Measurements from ENCODE around the gene SUB1. TPM values are rescaled to one million over a fixed set of nuclear protein-coding genes. Genes with fewer than 3 reads are reported as not detected.
A peak's percentile ranks its signal among the peaks of the same experiment; 100 is the strongest.

Gene SUB1
- total RNA-seq, 1 donor from 2014 or later = 235 TPM

GRCh38 chr5:32583582-32584232 is 1.6 kb upstream of the SUB1 start:
- no peak overlapping the region for H3K27ac ChIP-seq (ENCODE audit: low read depth, low read length)

GRCh38 chr5:32584646-32585045 is 711 bp upstream of the SUB1 start:
- no peaks in the 10 kb centered on the region for H3K36me3 Mint-ChIP-seq (ENCODE audit: low read depth, unreplicated experiment)
- peak overlapping the region; percentile 84 for H3K4me2 ChIP-seq (ENCODE audit: low read length)
- TF ChIP-seq EZH2 (IDR thresholded peaks at IDR 0.05; ENCODE audit: insufficient read depth, low read length) = no peak
- TF ChIP-seq CTCF (IDR thresholded peaks at IDR 0.05; ENCODE audit: insufficient read depth, low read depth, low read length) = no peak
- H3K27me3 Mint-ChIP-seq (ENCODE audit: low read depth, unreplicated experiment) = no peaks in the 10 kb centered on the region
- H4K20me1 ChIP-seq (ENCODE audit: insufficient read depth, low read length) = peaks cover 36% of the 10 kb centered on the region
- no peak overlapping the region for H3K9ac ChIP-seq (ENCODE audit: low read length)
- DNase-seq (ENCODE audit: low read depth) (no peak), FAIRE-seq (no peak)
- peak overlapping the region; percentile 41 for H3K27ac Mint-ChIP-seq (ENCODE audit: unreplicated experiment)
- H2AFZ ChIP-seq (ENCODE audit: low read depth, low read length) = peak overlapping the region; percentile 14
- no peaks in the 10 kb centered on the region for H3K9me3 ChIP-seq (ENCODE audit: insufficient read depth, low read depth, low read length)
- H3K79me2 ChIP-seq (ENCODE audit: insufficient read depth, low read length) = peaks cover 41% of the 10 kb centered on the region
- no peaks in the 10 kb centered on the region for H3K9me3 Mint-ChIP-seq (ENCODE audit: unreplicated experiment)
- peaks cover 11% of the 10 kb centered on the region for H3K4me1 ChIP-seq (ENCODE audit: insufficient read depth, low read length)
- no peak overlapping the region for H3K27ac ChIP-seq (ENCODE audit: low read depth, low read length)
- H3K4me3 ChIP-seq (ENCODE audit: insufficient read depth, low read depth, low read length) = no peak overlapping the region
- no peaks in the 10 kb centered on the region for H3K27me3 ChIP-seq (ENCODE audit: insufficient read depth, low read length)
- peaks cover 3% of the 10 kb centered on the region for H3K4me1 Mint-ChIP-seq (ENCODE audit: low read depth, unreplicated experiment)
- H3K36me3 ChIP-seq (ENCODE audit: insufficient read depth, low read length) = peaks cover 7% of the 10 kb centered on the region
- peak overlapping the region; percentile 96 for H3K4me3 Mint-ChIP-seq (ENCODE audit: unreplicated experiment)

More at GRCh38 chr5:32583582-32584232, 1.6 kb upstream of the SUB1 start:
- no peaks in the 10 kb centered on the region for H3K27me3 Mint-ChIP-seq (ENCODE audit: low read depth, unreplicated experiment)
- H3K36me3 Mint-ChIP-seq (ENCODE audit: low read depth, unreplicated experiment) = no peaks in the 10 kb centered on the region
- no peak overlapping the region for H2AFZ ChIP-seq (ENCODE audit: low read depth, low read length)
- DNase-seq (ENCODE audit: low read depth) (no peak), FAIRE-seq (no peak)
- H3K4me1 Mint-ChIP-seq (ENCODE audit: low read depth, unreplicated experiment) = peaks cover 3% of the 10 kb centered on the region
- H3K79me2 ChIP-seq (ENCODE audit: insufficient read depth, low read length) = peaks cover 33% of the 10 kb centered on the region
- no peak overlapping the region for H3K4me3 Mint-ChIP-seq (ENCODE audit: unreplicated experiment)
- no peak overlapping the region for H3K4me3 ChIP-seq (ENCODE audit: insufficient read depth, low read depth, low read length)
- H3K9me3 ChIP-seq (ENCODE audit: insufficient read depth, low read depth, low read length) = no peaks in the 10 kb centered on the region
- TF ChIP-seq EZH2 (IDR thresholded peaks at IDR 0.05; ENCODE audit: insufficient read depth, low read length) (no peak), CTCF (IDR thresholded peaks at IDR 0.05; ENCODE audit: insufficient read depth, low read depth, low read length) (no peak)
- peaks cover 1% of the 10 kb centered on the region for H3K36me3 ChIP-seq (ENCODE audit: insufficient read depth, low read length)
- no peak overlapping the region for H3K9ac ChIP-seq (ENCODE audit: low read length)
- no peaks in the 10 kb centered on the region for H3K27me3 ChIP-seq (ENCODE audit: insufficient read depth, low read length)
- no peaks in the 10 kb centered on the region for H3K9me3 Mint-ChIP-seq (ENCODE audit: unreplicated experiment)
- peaks cover 11% of the 10 kb centered on the region for H3K4me1 ChIP-seq (ENCODE audit: insufficient read depth, low read length)
- H3K4me2 ChIP-seq (ENCODE audit: low read length) = no peak overlapping the region
- H3K27ac Mint-ChIP-seq (ENCODE audit: unreplicated experiment) = no peak overlapping the region
- H4K20me1 ChIP-seq (ENCODE audit: insufficient read depth, low read length) = peaks cover 27% of the 10 kb centered on the region

GRCh38 chr5:32585122-32585445 is 273 bp upstream of the SUB1 start:
- DNase-seq (ENCODE audit: low read depth) = no peak
- peaks cover 3% of the 10 kb centered on the region for H3K4me1 Mint-ChIP-seq (ENCODE audit: low read depth, unreplicated experiment)
- H3K9me3 Mint-ChIP-seq (ENCODE audit: unreplicated experiment) = no peaks in the 10 kb centered on the region
- Histone ChIP-seq H3K4me2 (ENCODE audit: low read length) (peak overlapping the region; percentile 84), H3K4me3 (ENCODE audit: insufficient read depth, low read depth, low read length) (peak overlapping the region; percentile 86), H3K9ac (ENCODE audit: low read length) (peak overlapping the region; percentile 97), H3K4me1 (ENCODE audit: insufficient read depth, low read length) (peaks cover 11% of the 10 kb centered on the region), H4K20me1 (ENCODE audit: insufficient read depth, low read length) (peaks cover 37% of the 10 kb centered on the region), H3K36me3 (ENCODE audit: insufficient read depth, low read length) (peaks cover 7% of the 10 kb centered on the region), H3K79me2 (ENCODE audit: insufficient read depth, low read length) (peaks cover 45% of the 10 kb centered on the region), H3K27me3 (ENCODE audit: insufficient read depth, low read length) (no peaks in the 10 kb centered on the region), H3K9me3 (ENCODE audit: insufficient read depth, low read depth, low read length) (no peaks in the 10 kb centered on the region), H3K27ac (ENCODE audit: low read depth, low read length) (peak overlapping the region; percentile 93), H2AFZ (ENCODE audit: low read depth, low read length) (peak overlapping the region; percentile 14)
- H3K4me3 Mint-ChIP-seq (ENCODE audit: unreplicated experiment) = peak overlapping the region; percentile 96
- TF ChIP-seq CTCF (IDR thresholded peaks at IDR 0.05; ENCODE audit: insufficient read depth, low read depth, low read length) = no peak
- TF ChIP-seq EZH2 (IDR thresholded peaks at IDR 0.05; ENCODE audit: insufficient read depth, low read length) = no peak
- H3K27ac Mint-ChIP-seq (ENCODE audit: unreplicated experiment) = peak overlapping the region; percentile 91
- H3K27me3 Mint-ChIP-seq (ENCODE audit: low read depth, unreplicated experiment) = no peaks in the 10 kb centered on the region
- H3K36me3 Mint-ChIP-seq (ENCODE audit: low read depth, unreplicated experiment) = no peaks in the 10 kb centered on the region
- FAIRE-seq = no peak
